Liver (tissue), 9 donors: Measurements from ENCODE around the gene PDXK. TPM values are rescaled to one million over a fixed set of nuclear protein-coding genes. Genes with fewer than 3 reads are reported as not detected.

Source experiments
- DNase-seq: peaks from one replicate; pipeline ENCODE4 v3.0.0-alpha.2; 2017; ENCODE audit warnings: low spot score
- H3K27ac ChIP-seq, 2 donors: one replicate each; pipeline ENCODE4 v1.7.0; 2013; ENCODE audit warnings: inconsistent platforms in 2 of 2, low read length in 2 of 2, control low read depth in 1 of 2, low read depth in 1 of 2, mild to moderate bottlenecking in 1 of 2
- H3K27me3 ChIP-seq, 4 donors: one replicate each; pipeline versions ENCODE4 v1.6.1 to v1.7.0; 2013; ENCODE audit warnings: low read length in 3 of 4, inconsistent platforms in 1 of 4, mild to moderate bottlenecking in 1 of 4, moderate library complexity in 1 of 4; ENCODE audit not compliant: control insufficient read depth in 4 of 4, insufficient read depth in 4 of 4
- H3K36me3 ChIP-seq, 4 donors: one replicate each; pipeline versions ENCODE4 v1.6.1 to v1.7.0; 2013; ENCODE audit warnings: low read length in 3 of 4, mild to moderate bottlenecking in 3 of 4, low read depth in 1 of 4, moderate library complexity in 1 of 4; ENCODE audit not compliant: control insufficient read depth in 4 of 4, insufficient read depth in 3 of 4
- H3K4me1 ChIP-seq, 4 donors: one replicate each; pipeline versions ENCODE4 v1.6.1 to v1.7.0; 2013; ENCODE audit warnings: low read length in 3 of 4, mild to moderate bottlenecking in 3 of 4, moderate library complexity in 1 of 4; ENCODE audit not compliant: control insufficient read depth in 4 of 4, insufficient read depth in 4 of 4
- H3K4me3 ChIP-seq, 3 donors: one replicate each; pipeline versions ENCODE4 v1.6.1 to v1.7.0; 2013; ENCODE audit warnings: low read length in 3 of 3, control low read depth in 1 of 3, low read depth in 1 of 3, mild to moderate bottlenecking in 1 of 3
- H3K9ac ChIP-seq, 2 donors: one replicate each; pipeline ENCODE4 v1.7.0; 2013; ENCODE audit warnings: low read length in 2 of 2, mild to moderate bottlenecking in 2 of 2, moderate library complexity in 2 of 2, control low read depth in 1 of 2, low read depth in 1 of 2
- H3K9me3 ChIP-seq, 4 donors: one replicate each; pipeline versions ENCODE4 v1.6.1 to v1.7.0; 2013; ENCODE audit warnings: low read length in 3 of 4; ENCODE audit not compliant: control insufficient read depth in 4 of 4
- ATF3 ChIP-seq: IDR thresholded peaks from 2 replicates; pipeline ENCODE4 v1.6.1; 2016; ENCODE audit warnings: antibody characterized with exemption
- CTCF ChIP-seq: fragments of 150-350 bp; IDR thresholded peaks from 2 replicates; pipeline ENCODE4 v1.5.1; 2017; ENCODE audit warnings: improper control_type of control experiment, low read depth, low read length; ENCODE audit not compliant: missing input control
- FOXA1 ChIP-seq: IDR thresholded peaks from 2 replicates; pipeline ENCODE4 v1.6.1; 2016; ENCODE audit warnings: antibody characterized with exemption
- FOXA2 ChIP-seq: IDR thresholded peaks from 2 replicates; pipeline ENCODE4 v1.6.1; 2016; ENCODE audit warnings: antibody characterized with exemption
- GABPA ChIP-seq, 2 donors: IDR thresholded peaks in 1 of 2; conservative IDR thresholded peaks in 1 of 2; 2 replicates each; pipeline ENCODE4 v1.6.1; 2016; ENCODE audit warnings: antibody characterized with exemption in 2 of 2, mild to moderate bottlenecking in 1 of 2, moderate library complexity in 1 of 2
- HNF4A ChIP-seq, 2 donors: conservative IDR thresholded peaks; 2 replicates each; pipeline ENCODE4 v1.6.1; 2016; ENCODE audit warnings: antibody characterized with exemption in 2 of 2, mild to moderate bottlenecking in 2 of 2
- HNF4G ChIP-seq: IDR thresholded peaks from 2 replicates; pipeline ENCODE4 v1.6.1; 2016; ENCODE audit warnings: antibody characterized with exemption
- JUND ChIP-seq, 2 donors: IDR thresholded peaks; 2 replicates each; pipeline ENCODE4 v1.6.1; 2016; ENCODE audit warnings: antibody characterized with exemption in 2 of 2
- MAX ChIP-seq: IDR thresholded peaks from 2 replicates; pipeline ENCODE4 v1.6.1; 2016; ENCODE audit warnings: antibody characterized with exemption
- NR2F2 ChIP-seq: IDR thresholded peaks from 2 replicates; pipeline ENCODE4 v1.6.1; 2016; ENCODE audit warnings: antibody characterized with exemption
- RAD21 ChIP-seq, 2 donors: IDR thresholded peaks; 2 replicates each; pipeline ENCODE4 v1.6.1; 2016; ENCODE audit warnings: antibody characterized with exemption in 2 of 2, mild to moderate bottlenecking in 2 of 2
- REST ChIP-seq: IDR thresholded peaks from 2 replicates; pipeline ENCODE4 v1.6.1; 2016; ENCODE audit warnings: antibody characterized with exemption, mild to moderate bottlenecking
- RXRA ChIP-seq, 2 donors: IDR thresholded peaks; 2 replicates each; pipeline ENCODE4 v1.6.1; 2017 to 2018; ENCODE audit warnings: antibody characterized with exemption in 2 of 2, mild to moderate bottlenecking in 1 of 2
- SP1 ChIP-seq: IDR thresholded peaks from 2 replicates; pipeline ENCODE4 v1.6.1; 2018; ENCODE audit warnings: antibody characterized with exemption, mild to moderate bottlenecking
- TAF1 ChIP-seq: conservative IDR thresholded peaks from 2 replicates; pipeline ENCODE4 v1.6.1; 2016; ENCODE audit warnings: antibody characterized with exemption, mild to moderate bottlenecking
- YY1 ChIP-seq: IDR thresholded peaks from 2 replicates; pipeline ENCODE4 v1.6.1; 2016; ENCODE audit warnings: antibody characterized with exemption, mild to moderate bottlenecking
- ZBTB33 ChIP-seq: IDR thresholded peaks from 2 replicates; pipeline ENCODE4 v1.6.1; 2016; ENCODE audit warnings: antibody characterized with exemption
- WGBS: extraction: QIAGEN DNeasy Blood & Tissue Kit; methylation state at CpG from one replicate; pipeline ENCODE4 v1.1.7; 2013; 5-methylcytosine and 5-hydroxymethylcytosine counted together
- polyA plus RNA-seq, 2 donors: library from polyadenylated mRNA; stranded (reverse) in 1 of 2; unstranded in 1 of 2; fragments of 200-250 nt in 1 of 2; fragments of >200 nt in 1 of 2; fragmentation: Nextera tagmentation in 1 of 2; extraction: Ambion mirVana in 1 of 2; gene quantifications; one replicate each; pipeline versions ENCODE4 v1.2.1 to v1.2.3, GENCODE V29; 2013 to 2015
- total RNA-seq, 2 donors: library from RNA; depleted of rRNA; stranded (reverse); fragments of >200 nt; gene quantifications; one replicate each; pipeline ENCODE4 v1.2.3, GENCODE V29; 2014
- donor health status: healthy.
- donor health status: healthy.
- donor health status: healthy.
- donor health status: healthy.
- donor health status: healthy.

The PDXK gene
- total and polyA plus RNA-seq, 4 donors, result 20.5 to 104 (median 34.9) TPM

GRCh38 chr21:43734928-43735229 lies 15.9 kb downstream of the PDXK start:
- Histone ChIP-seq H3K27ac (peak overlapping the region in 1 of 2 donors; percentile 22), H3K4me3 (no peak overlapping the region), H3K36me3 (no peaks in the 10 kb centered on the region)

GRCh38 chr21:43735236-43736091 lies 16.5 kb downstream of the PDXK start:
- Histone ChIP-seq H3K27ac (no peak overlapping the region), H3K9ac (no peak overlapping the region), H3K36me3 (no peaks in the 10 kb centered on the region), H3K9me3 (no peaks in the 10 kb centered on the region), H3K4me1 (peaks cover 22 to 57% (median 45%) of the 10 kb centered on the region in 4 donors), H3K4me3 (no peak overlapping the region), H3K27me3 (no peaks in the 10 kb centered on the region)
- TF ChIP-seq REST (no peak), RAD21 (IDR thresholded peaks at IDR 0.05) (no peak), CTCF (no peak), HNF4A (conservative IDR thresholded peaks at IDR 0.05) (no peak), FOXA1 (no peak), ATF3 (no peak), SP1 (no peak), YY1 (no peak), FOXA2 (no peak), RXRA (IDR thresholded peaks at IDR 0.05) (no peak), GABPA (IDR thresholded peaks at IDR 0.05 in 1 of 2, conservative IDR thresholded peaks at IDR 0.05 in 1 of 2) (no peak), JUND (IDR thresholded peaks at IDR 0.05) (no peak), HNF4G (no peak), MAX (no peak), TAF1 (no peak), NR2F2 (no peak), ZBTB33 (no peak)
- no peak for DNase-seq
- WGBS, result 96% methylated on average over 22 of the region's 22 CpGs

More at GRCh38 chr21:43734928-43735229, 15.9 kb downstream of the PDXK start:
- WGBS, result 78% methylated on average over 9 of the region's 9 CpGs
- no peaks in the 10 kb centered on the region for H3K9me3 ChIP-seq
- no peak for TF ChIP-seq ATF3
- no peak for TF ChIP-seq NR2F2
- no peak for TF ChIP-seq TAF1
- no peak for TF ChIP-seq HNF4G
- TF ChIP-seq SP1, result no peak
- H3K4me1 ChIP-seq, result peaks cover 22 to 57% (median 45%) of the 10 kb centered on the region in 4 donors
- H3K9ac ChIP-seq, result no peak overlapping the region
- DNase-seq, result no peak
- H3K27me3 ChIP-seq, result no peaks in the 10 kb centered on the region
